IMR-90 (cell line): ENCODE measurements around the gene UBE2E2.
A peak's percentile ranks its signal among the peaks of the same experiment; 100 is the strongest.

ENCODE experiments used
- BHLHE40 ChIP-seq: fragments of 150-350 bp; IDR thresholded peaks from 2 replicates; pipeline ENCODE4 v1.6.1; 2016; ENCODE audit warnings: mild to moderate bottlenecking, low read depth, low read length
- CEBPB ChIP-seq: IDR thresholded peaks from 2 replicates; pipeline ENCODE4 v1.6.1; 2012; ENCODE audit warnings: low read depth, low read length, improper control_type of control experiment
- CTCF ChIP-seq: conservative IDR thresholded peaks from 2 replicates; pipeline ENCODE4 v1.5.1; 2012; ENCODE audit warnings: mild to moderate bottlenecking, low read depth, low read length, improper control_type of control experiment
- MXI1 ChIP-seq: IDR thresholded peaks from 2 replicates; pipeline ENCODE4 v1.6.1; 2012; ENCODE audit warnings: low read depth, mild to moderate bottlenecking, low read length, moderate library complexity, borderline replicate concordance
- POLR2A ChIP-seq: IDR thresholded peaks from 2 replicates; pipeline ENCODE4 v1.6.1; 2012; ENCODE audit warnings: mild to moderate bottlenecking, low read depth, low read length
- RCOR1 ChIP-seq: IDR thresholded peaks from 2 replicates; pipeline ENCODE4 v1.6.1; 2012; ENCODE audit warnings: mild to moderate bottlenecking, low read length, improper control_type of control experiment; ENCODE audit not compliant: insufficient replicate concordance
- RFX5 ChIP-seq: IDR thresholded peaks from 2 replicates; pipeline ENCODE4 v1.8.0; 2012; ENCODE audit warnings: low read depth, mild to moderate bottlenecking, low read length, moderate library complexity

- TF ChIP-seq MXI1 (no peak), CTCF (no peak), RFX5 (no peak), RCOR1 (no peak), CEBPB (peak; percentile 87), POLR2A (no peak), BHLHE40 (no peak)
Observed at GRCh38 chr3:23455775-23456174, 252.6 kb downstream of the UBE2E2 start.
